B cell (primary cell): ENCODE results near the gene NKD2. TPM values are rescaled to one million over a fixed set of nuclear protein-coding genes. Genes with fewer than 3 reads are reported as not detected.

ENCODE experiments used
- ATAC-seq: fragments of 200-7000 bp; cut with Tn5 transposase; one replicate; pipeline ENCODE4 v1.10.0; 2021; ENCODE audit warnings: low read depth, mild to moderate bottlenecking, moderate number of reproducible peaks, moderate library complexity
- CTCF ChIA-PET: fragments of 350-600 bp; sonication (Branson Sonifier 250); formaldehyde crosslinking; loops from one replicate; lab custom pipeline; 2021; ENCODE audit warnings: antibody characterized with exemption, inconsistent platforms; lab: Charles Lee
- POLR2A ChIA-PET: fragments of 350-600 bp; sonication (Branson Sonifier 250); formaldehyde crosslinking; loops from one replicate; lab custom pipeline; 2021; ENCODE audit warnings: antibody characterized with exemption; lab: Charles Lee
- DNase-seq: peaks from one replicate; pipeline ENCODE4 v3.0.0; 2013
- H2AFZ ChIP-seq: 2 replicates; pipeline ENCODE4 v1.6.1; 2012; ENCODE audit warnings: mild to moderate bottlenecking, low read depth, low read length; ENCODE audit not compliant: insufficient read depth, poor library complexity, severe bottlenecking
- H3K27ac ChIP-seq, 2 donors: 1 replicate in 1 of 2; 2 replicates in 1 of 2; pipeline ENCODE4 v1.5.1; 2012 to 2013; ENCODE audit warnings: low read length in 2 of 2, mild to moderate bottlenecking in 2 of 2, moderate library complexity in 1 of 2
- H3K27me3 ChIP-seq, 4 experiments: fragments of 200-600 bp in 1 of 4; sonication (generic) in 1 of 4; replicated peaks in 1 of 4; 1 replicate in 2 of 4; 2 replicates in 2 of 4; pipeline versions ENCODE4 v1.6.1 to v1.7.0; 2013 to 2016; ENCODE audit warnings: low read length in 3 of 4, mild to moderate bottlenecking in 2 of 4, mixed read lengths in 1 of 4, moderate library complexity in 1 of 4; ENCODE audit not compliant: insufficient read depth in 4 of 4, control insufficient read depth in 3 of 4; ENCODE audit errors: control extremely low read depth in 1 of 4
- H3K36me3 ChIP-seq, 2 experiments: replicated peaks in 1 of 2; 1 replicate in 1 of 2; 2 replicates in 1 of 2; pipeline versions ENCODE4 v1.6.1 to v1.7.1; 2013; ENCODE audit warnings: low read length in 1 of 2; ENCODE audit not compliant: insufficient read depth in 2 of 2, control insufficient read depth in 1 of 2; ENCODE audit errors: control extremely low read depth in 1 of 2, extremely low read depth in 1 of 2
- H3K4me1 ChIP-seq, 2 donors: fragments of 200-600 bp in 1 of 2; sonication (generic) in 1 of 2; 1 replicate in 1 of 2; 2 replicates in 1 of 2; pipeline versions ENCODE4 v1.5.1 to v1.6.1; 2013 to 2017; ENCODE audit warnings: low read length in 2 of 2; ENCODE audit not compliant: control insufficient read depth in 2 of 2, insufficient read depth in 2 of 2
- H3K4me2 ChIP-seq: replicated peaks from 2 replicates; pipeline ENCODE3; 2012; ENCODE audit warnings: mild to moderate bottlenecking, low read depth, low read length; ENCODE audit not compliant: poor library complexity, severe bottlenecking
- H3K4me3 ChIP-seq, 5 experiments: fragments of 200-600 bp in 1 of 5; sonication (generic) in 1 of 5; 1 replicate in 3 of 5; 2 replicates in 2 of 5; pipeline versions ENCODE4 v1.5.1 to v1.7.0; 2011 to 2016; ENCODE audit warnings: low read length in 4 of 5, mild to moderate bottlenecking in 4 of 5, low read depth in 2 of 5, control low read depth in 1 of 5, moderate library complexity in 1 of 5; ENCODE audit not compliant: insufficient read depth in 1 of 5; ENCODE audit errors: control extremely low read depth in 1 of 5, extremely low read depth in 1 of 5
- H3K79me2 ChIP-seq: fragments of 200-600 bp; sonication (generic); one replicate; pipeline ENCODE4 v1.6.0; 2016; ENCODE audit warnings: low read length; ENCODE audit not compliant: control insufficient read depth, insufficient read depth
- H3K9ac ChIP-seq: fragments of 200-600 bp; sonication (generic); 2 replicates; pipeline ENCODE4 v1.6.1; 2017; ENCODE audit warnings: mild to moderate bottlenecking, low read length, moderate library complexity
- H3K9me3 ChIP-seq, 3 donors: one replicate each; pipeline versions ENCODE4 v1.6.1 to v1.7.1; 2013; ENCODE audit warnings: low read length in 2 of 3; ENCODE audit not compliant: control insufficient read depth in 2 of 3, insufficient read depth in 1 of 3; ENCODE audit errors: control extremely low read depth in 1 of 3
- H4K20me1 ChIP-seq: 2 replicates; pipeline ENCODE4 v1.6.0; 2012; ENCODE audit warnings: mild to moderate bottlenecking, low read length; ENCODE audit not compliant: insufficient read depth, control insufficient read depth, poor library complexity, severe bottlenecking
- H3K27ac Mint-ChIP-seq: one replicate; pipeline ENCODE4 v1.8.0; 2021; ENCODE audit warnings: mixed read lengths
- H3K27me3 Mint-ChIP-seq: one replicate; pipeline ENCODE4 v1.8.0; 2021; ENCODE audit warnings: mixed read lengths
- H3K4me1 Mint-ChIP-seq: one replicate; pipeline ENCODE4 v1.8.0; 2021; ENCODE audit warnings: mixed read lengths
- H3K4me3 Mint-ChIP-seq: one replicate; pipeline ENCODE4 v1.8.0; 2021; ENCODE audit warnings: mixed read lengths
- H3K9me3 Mint-ChIP-seq: one replicate; pipeline ENCODE4 v1.8.0; 2022; ENCODE audit warnings: mixed read lengths; ENCODE audit not compliant: insufficient read depth
- EZH2 ChIP-seq: IDR thresholded peaks from 2 replicates; pipeline ENCODE4 v1.6.1; 2012; ENCODE audit warnings: borderline replicate concordance, low read depth, mild to moderate bottlenecking, moderate library complexity, low read length; ENCODE audit not compliant: insufficient read depth, poor library complexity, severe bottlenecking
- WGBS: methylation state at CpG from one replicate; pipeline ENCODE4 v1.1.5; 2013; ENCODE audit warnings: missing lambda C conversion rate; ENCODE audit not compliant: insufficient coverage; 5-methylcytosine and 5-hydroxymethylcytosine counted together
- intact Hi-C: fragments of 100-400 bp; cut with micrococcal nuclease; formaldehyde crosslinking; loops from one replicate; pipeline ENCODE4 v1.10.0; 2022
- polyA plus RNA-seq: library from polyadenylated mRNA; depleted of rRNA; stranded (reverse); fragments of >200 nt; gene quantifications from 2 replicates; pipeline ENCODE4 v1.2.3, GENCODE V29; 2012
- total RNA-seq, 2 donors: library from RNA; stranded (reverse); fragments of 120-200 nt in 1 of 2; gene quantifications; 1 replicate in 1 of 2; 2 replicates in 1 of 2; pipeline versions ENCODE4 v1.2.3 to v1.2.4, GENCODE V29; 2013 to 2022
- TF ChIP-seq, protein P1 (sequence below): fragments of 200-600 bp; IDR thresholded peaks from one replicate; pipeline ENCODE4 v1.8.0; 2022; ENCODE audit warnings: antibody characterized with exemption, mild to moderate bottlenecking

The NKD2 gene
- total and polyA plus RNA-seq, 2 donors (not counting 1 experiment from before 2014, with no cell fraction given), result 0.12 to 0.34 TPM

DNA sequence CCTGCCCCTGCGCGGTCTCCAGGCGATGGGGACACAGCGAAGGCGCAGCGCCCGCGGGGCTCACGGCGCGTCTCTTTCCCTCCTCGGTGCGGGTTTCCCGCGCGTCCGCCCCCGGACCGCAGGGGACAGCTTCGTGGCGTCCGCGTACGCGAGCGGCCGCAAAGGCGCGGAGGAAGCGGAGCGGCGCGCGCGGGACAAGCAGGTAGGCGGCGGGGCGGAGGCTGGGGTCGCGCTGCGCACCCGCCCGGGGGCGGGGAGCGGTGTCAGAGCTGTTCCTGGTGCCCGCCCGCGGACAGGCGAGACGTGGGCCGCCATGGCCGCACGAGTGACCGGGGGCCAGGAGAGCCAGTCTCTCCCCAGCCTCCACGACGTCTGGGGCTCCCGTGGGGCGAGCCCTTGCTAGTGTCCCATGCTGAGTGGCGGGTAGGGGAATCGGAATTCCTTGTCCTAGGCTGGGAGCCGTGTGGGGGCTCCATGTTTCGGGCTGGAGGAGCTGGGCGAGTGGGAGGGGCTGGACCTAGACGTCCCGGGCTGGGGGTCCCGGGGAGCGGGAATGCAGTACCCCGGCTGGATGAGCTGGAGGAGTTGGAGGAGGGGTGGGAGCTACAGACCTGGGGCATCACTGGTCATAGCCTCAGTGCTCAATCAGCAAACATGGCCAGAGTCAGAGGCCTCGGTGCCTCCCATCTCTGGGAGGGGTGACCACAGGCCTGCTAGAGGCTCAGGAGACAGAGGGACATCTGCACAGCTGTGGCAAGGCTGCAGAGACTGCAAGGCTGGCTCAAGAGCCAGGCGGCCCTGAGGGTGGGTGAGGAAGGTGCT lies 968 bp downstream of the NKD2 start:
- POLR2A ChIA-PET, result no interaction called here
- intact Hi-C loops, result no loop called here
- Histone ChIP-seq H3K27ac (no peak overlapping the region), H3K9me3 (peaks cover 0 to 3% (median 0%) of the 10 kb centered on the region in 3 donors), H3K4me3 (peak overlapping the region in 2 of 5 experiments; percentile 14 to 23), H3K4me1 (peaks cover 16 to 23% of the 10 kb centered on the region in 2 donors), H3K27me3 (peaks cover 0 to 59% (median 17%) of the 10 kb centered on the region in 4 experiments), H2AFZ (no peak overlapping the region), H3K79me2 (no peaks in the 10 kb centered on the region), H3K9ac (no peak overlapping the region), H3K36me3 (no peaks in the 10 kb centered on the region), H4K20me1 (no peaks in the 10 kb centered on the region), H3K4me2 (peak overlapping the region; percentile 74)
- WGBS, result 17% methylated on average over 70 of the region's 70 CpGs
- Mint-ChIP-seq H3K4me1 (peaks cover 19% of the 10 kb centered on the region), H3K9me3 (no peaks in the 10 kb centered on the region), H3K27ac (no peak overlapping the region), H3K4me3 (peak overlapping the region; percentile 56), H3K27me3 (peaks cover 54% of the 10 kb centered on the region)
- DNase-seq (no peak), ATAC-seq (no peak)
- TF ChIP-seq, protein P1, sequence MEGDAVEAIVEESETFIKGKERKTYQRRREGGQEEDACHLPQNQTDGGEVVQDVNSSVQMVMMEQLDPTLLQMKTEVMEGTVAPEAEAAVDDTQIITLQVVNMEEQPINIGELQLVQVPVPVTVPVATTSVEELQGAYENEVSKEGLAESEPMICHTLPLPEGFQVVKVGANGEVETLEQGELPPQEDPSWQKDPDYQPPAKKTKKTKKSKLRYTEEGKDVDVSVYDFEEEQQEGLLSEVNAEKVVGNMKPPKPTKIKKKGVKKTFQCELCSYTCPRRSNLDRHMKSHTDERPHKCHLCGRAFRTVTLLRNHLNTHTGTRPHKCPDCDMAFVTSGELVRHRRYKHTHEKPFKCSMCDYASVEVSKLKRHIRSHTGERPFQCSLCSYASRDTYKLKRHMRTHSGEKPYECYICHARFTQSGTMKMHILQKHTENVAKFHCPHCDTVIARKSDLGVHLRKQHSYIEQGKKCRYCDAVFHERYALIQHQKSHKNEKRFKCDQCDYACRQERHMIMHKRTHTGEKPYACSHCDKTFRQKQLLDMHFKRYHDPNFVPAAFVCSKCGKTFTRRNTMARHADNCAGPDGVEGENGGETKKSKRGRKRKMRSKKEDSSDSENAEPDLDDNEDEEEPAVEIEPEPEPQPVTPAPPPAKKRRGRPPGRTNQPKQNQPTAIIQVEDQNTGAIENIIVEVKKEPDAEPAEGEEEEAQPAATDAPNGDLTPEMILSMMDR, result no peak
- no peak for TF ChIP-seq EZH2
- CTCF ChIA-PET, result interaction anchor here (1.3 kb wide), 1 partner anchor 131 kb away, joined by 4 read pairs; no protein-coding TSS in a partner anchor

- H3K27me3 ChIP-seq, result peaks cover 0 to 56% (median 17%) of the 10 kb centered on the region in 4 experiments
- Mint-ChIP-seq H3K9me3 (no peaks in the 10 kb centered on the region), H3K27ac (no peak overlapping the region), H3K4me1 (peaks cover 18% of the 10 kb centered on the region), H3K27me3 (peaks cover 54% of the 10 kb centered on the region), H3K4me3 (peak overlapping the region; percentile 56)
- no peak overlapping the region for H3K4me3 ChIP-seq
- no peaks in the 10 kb centered on the region for H3K36me3 ChIP-seq
- H4K20me1 ChIP-seq, result no peaks in the 10 kb centered on the region
- DNase-seq, result no peak
- intact Hi-C loops, result no loop called here
- no peak overlapping the region for H2AFZ ChIP-seq
- H3K27ac ChIP-seq, result no peak overlapping the region
- peaks cover 0 to 3% (median 0%) of the 10 kb centered on the region in 3 donors for H3K9me3 ChIP-seq
- H3K79me2 ChIP-seq, result no peaks in the 10 kb centered on the region
- H3K4me1 ChIP-seq, result peaks cover 11 to 19% of the 10 kb centered on the region in 2 donors
- POLR2A ChIA-PET, result no interaction called here
- H3K4me2 ChIP-seq, result no peak overlapping the region
- TF ChIP-seq EZH2, result no peak
- TF ChIP-seq, protein P1, result no peak
- H3K9ac ChIP-seq, result no peak overlapping the region
- CTCF ChIA-PET, result interaction anchor here (1.3 kb wide), 1 partner anchor 131 kb away, joined by 4 read pairs; no protein-coding TSS in a partner anchor
- ATAC-seq, result no peak
- WGBS, result 35% methylated on average over 4 of the region's 4 CpGs
Observed at GRCh38 chr5:1010181-1010510, 1.5 kb downstream of the NKD2 start.
